Measurements from ENCODE around the gene MMEL1. TPM values are rescaled to one million over a fixed set of nuclear protein-coding genes. Genes with fewer than 3 reads are reported as not detected.

The MMEL1 gene
- total and polyA plus RNA-seq, 2 of the 13 experiments (the other 11 are each of a cell fraction or from before 2014, with no cell fraction given): 0.48 TPM; not detected in 1

DNA sequence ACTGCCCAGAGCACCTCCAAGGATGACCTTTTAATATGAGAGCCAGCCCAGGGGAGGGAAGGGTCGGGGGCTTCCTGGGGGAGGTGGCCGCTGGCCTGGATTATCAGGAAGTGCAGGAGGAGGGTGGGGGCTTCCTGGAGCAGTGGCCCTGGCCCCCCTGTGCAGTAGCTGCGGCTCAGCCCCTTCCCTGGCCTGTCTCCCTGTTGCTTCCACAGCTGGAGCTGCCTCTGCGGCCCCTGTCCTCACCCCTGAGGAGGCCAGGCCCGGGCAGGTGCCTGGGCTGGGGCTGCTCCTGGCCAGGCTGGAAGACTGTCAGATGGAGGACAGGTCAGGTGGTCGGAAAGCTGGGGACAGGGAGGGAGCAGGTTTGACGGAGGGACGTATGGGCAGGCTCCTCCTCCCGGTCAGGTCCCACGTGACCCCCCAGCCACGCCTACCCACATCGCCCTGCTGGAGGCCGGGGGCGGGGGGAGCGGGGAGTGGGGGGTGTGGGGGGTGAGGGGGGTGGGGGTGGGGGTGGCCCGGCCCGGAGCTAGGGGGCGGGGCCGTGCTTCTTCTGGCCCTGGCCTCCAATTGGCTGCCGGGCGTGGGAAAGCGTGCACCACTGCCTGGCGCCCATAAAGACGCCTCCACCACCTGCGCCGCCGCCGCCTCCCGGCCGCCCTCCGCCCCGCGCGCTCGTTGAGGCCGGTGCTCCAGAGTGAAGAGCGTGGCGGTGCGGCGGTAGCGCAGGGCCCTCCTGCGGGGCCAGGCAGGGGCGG is 86.9 kb downstream of the MMEL1 start (continued):
- TF ChIP-seq, protein P1, sequence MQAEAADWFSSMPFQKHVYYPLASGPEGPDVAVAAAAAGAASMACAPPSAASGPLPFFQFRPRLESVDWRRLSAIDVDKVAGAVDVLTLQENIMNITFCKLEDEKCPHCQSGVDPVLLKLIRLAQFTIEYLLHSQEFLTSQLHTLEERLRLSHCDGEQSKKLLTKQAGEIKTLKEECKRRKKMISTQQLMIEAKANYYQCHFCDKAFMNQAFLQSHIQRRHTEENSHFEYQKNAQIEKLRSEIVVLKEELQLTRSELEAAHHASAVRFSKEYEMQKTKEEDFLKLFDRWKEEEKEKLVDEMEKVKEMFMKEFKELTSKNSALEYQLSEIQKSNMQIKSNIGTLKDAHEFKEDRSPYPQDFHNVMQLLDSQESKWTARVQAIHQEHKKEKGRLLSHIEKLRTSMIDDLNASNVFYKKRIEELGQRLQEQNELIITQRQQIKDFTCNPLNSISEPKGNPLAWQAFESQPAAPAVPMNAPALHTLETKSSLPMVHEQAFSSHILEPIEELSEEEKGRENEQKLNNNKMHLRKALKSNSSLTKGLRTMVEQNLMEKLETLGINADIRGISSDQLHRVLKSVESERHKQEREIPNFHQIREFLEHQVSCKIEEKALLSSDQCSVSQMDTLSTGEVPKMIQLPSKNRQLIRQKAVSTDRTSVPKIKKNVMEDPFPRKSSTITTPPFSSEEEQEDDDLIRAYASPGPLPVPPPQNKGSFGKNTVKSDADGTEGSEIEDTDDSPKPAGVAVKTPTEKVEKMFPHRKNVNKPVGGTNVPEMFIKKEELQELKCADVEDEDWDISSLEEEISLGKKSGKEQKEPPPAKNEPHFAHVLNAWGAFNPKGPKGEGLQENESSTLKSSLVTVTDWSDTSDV (CRISPR knock-in tag; IDR thresholded peaks at IDR 0.05): 0 out of 2 replicates have a peak, but pooled peaks have one; percentile 27
- TF ChIP-seq PRPF4 (IDR thresholded peaks at IDR 0.05; ENCODE audit: low read depth, low read length, poor library complexity, severe bottlenecking): no peak
- TF ChIP-seq, protein P2, sequence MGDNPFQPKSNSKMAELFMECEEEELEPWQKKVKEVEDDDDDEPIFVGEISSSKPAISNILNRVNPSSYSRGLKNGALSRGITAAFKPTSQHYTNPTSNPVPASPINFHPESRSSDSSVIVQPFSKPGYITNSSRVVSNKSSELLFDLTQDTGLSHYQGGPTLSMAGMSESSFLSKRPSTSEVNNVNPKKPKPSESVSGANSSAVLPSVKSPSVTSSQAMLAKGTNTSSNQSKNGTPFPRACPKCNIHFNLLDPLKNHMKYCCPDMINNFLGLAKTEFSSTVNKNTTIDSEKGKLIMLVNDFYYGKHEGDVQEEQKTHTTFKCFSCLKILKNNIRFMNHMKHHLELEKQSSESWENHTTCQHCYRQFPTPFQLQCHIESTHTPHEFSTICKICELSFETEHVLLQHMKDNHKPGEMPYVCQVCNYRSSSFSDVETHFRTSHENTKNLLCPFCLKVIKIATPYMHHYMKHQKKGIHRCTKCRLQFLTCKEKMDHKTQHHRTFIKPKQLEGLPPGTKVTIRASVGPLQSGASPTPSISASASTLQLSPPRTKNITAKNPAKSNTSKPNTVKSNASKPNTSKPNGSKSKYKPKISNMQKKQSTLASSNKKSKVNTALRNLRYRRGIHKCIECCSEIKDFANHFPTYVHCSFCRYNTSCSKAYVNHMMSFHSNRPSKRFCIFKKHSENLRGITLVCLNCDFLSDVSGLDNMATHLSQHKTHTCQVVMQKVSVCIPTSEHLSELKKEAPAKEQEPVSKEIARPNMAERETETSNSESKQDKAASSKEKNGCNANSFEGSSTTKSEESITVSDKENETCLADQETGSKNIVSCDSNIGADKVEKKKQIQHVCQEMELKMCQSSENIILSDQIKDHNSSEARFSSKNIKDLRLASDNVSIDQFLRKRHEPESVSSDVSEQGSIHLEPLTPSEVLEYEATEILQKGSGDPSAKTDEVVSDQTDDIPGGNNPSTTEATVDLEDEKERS (CRISPR knock-in tag; IDR thresholded peaks at IDR 0.05): no peak
- no peak for TF ChIP-seq NR2F6 (IDR thresholded peaks at IDR 0.05)
- no peak for TF ChIP-seq NR2F6 (CRISPR knock-in tag; IDR thresholded peaks at IDR 0.05)
- TF ChIP-seq, protein P3, sequence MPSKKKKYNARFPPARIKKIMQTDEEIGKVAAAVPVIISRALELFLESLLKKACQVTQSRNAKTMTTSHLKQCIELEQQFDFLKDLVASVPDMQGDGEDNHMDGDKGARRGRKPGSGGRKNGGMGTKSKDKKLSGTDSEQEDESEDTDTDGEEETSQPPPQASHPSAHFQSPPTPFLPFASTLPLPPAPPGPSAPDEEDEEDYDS (CRISPR knock-in tag; IDR thresholded peaks at IDR 0.05): peak; percentile 95
- TF ChIP-seq XBP1 (CRISPR knock-in tag; IDR thresholded peaks at IDR 0.05): no peak
- TF ChIP-seq MXD4 (CRISPR knock-in tag; IDR thresholded peaks at IDR 0.05): 0 out of 2 replicates have a peak, but pooled peaks have one; percentile 27
- no peak for TF ChIP-seq RBM39 (IDR thresholded peaks at IDR 0.05; ENCODE audit: low read depth, low read length, poor library complexity, severe bottlenecking)
- no peak for TF ChIP-seq ZBTB7B (CRISPR knock-in tag; IDR thresholded peaks at IDR 0.05)
- TF ChIP-seq ISL2 (CRISPR knock-in tag; IDR thresholded peaks at IDR 0.05): 0 out of 2 replicates have a peak, but pooled peaks have one; percentile 34
- no peak for TF ChIP-seq ZFAT (CRISPR knock-in tag; conservative IDR thresholded peaks at IDR 0.05)
- peak; percentile 85; the same call in 1 of the 2 replicates for TF ChIP-seq HES4 (CRISPR knock-in tag; IDR thresholded peaks at IDR 0.05; ENCODE audit: borderline replicate concordance)
- peak; percentile 47; the same call in 1 of the 2 replicates for TF ChIP-seq SP4 (CRISPR knock-in tag; IDR thresholded peaks at IDR 0.05)
- no peak for TF ChIP-seq MZF1 (CRISPR knock-in tag; IDR thresholded peaks at IDR 0.05; ENCODE audit: borderline replicate concordance)
- TF ChIP-seq ARNT2 (CRISPR knock-in tag; IDR thresholded peaks at IDR 0.05; ENCODE audit: low read depth): peak; percentile 63
- TF ChIP-seq TBX3 (IDR thresholded peaks at IDR 0.05; ENCODE audit: borderline replicate concordance): no peak
- peak; percentile 61; the same call in 1 of the 2 replicates for TF ChIP-seq GATA4 (IDR thresholded peaks at IDR 0.05; ENCODE audit: borderline replicate concordance, low read depth)
- 0 out of 2 replicates have a peak, but pooled peaks have one; percentile 30 for TF ChIP-seq MIXL1 (CRISPR knock-in tag; IDR thresholded peaks at IDR 0.05)
- peak; percentile 53; the same call in 1 of the 2 replicates for TF ChIP-seq GABPB1 (CRISPR knock-in tag; IDR thresholded peaks at IDR 0.05)
- TF ChIP-seq, protein P4, sequence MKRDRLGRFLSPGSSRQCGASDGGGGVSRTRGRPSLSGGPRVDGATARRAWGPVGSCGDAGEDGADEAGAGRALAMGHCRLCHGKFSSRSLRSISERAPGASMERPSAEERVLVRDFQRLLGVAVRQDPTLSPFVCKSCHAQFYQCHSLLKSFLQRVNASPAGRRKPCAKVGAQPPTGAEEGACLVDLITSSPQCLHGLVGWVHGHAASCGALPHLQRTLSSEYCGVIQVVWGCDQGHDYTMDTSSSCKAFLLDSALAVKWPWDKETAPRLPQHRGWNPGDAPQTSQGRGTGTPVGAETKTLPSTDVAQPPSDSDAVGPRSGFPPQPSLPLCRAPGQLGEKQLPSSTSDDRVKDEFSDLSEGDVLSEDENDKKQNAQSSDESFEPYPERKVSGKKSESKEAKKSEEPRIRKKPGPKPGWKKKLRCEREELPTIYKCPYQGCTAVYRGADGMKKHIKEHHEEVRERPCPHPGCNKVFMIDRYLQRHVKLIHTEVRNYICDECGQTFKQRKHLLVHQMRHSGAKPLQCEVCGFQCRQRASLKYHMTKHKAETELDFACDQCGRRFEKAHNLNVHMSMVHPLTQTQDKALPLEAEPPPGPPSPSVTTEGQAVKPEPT (CRISPR knock-in tag; IDR thresholded peaks at IDR 0.05; ENCODE audit: low read depth): no peak
- no peak for TF ChIP-seq SMAD9 (CRISPR knock-in tag; IDR thresholded peaks at IDR 0.05)
- TF ChIP-seq SMAD1 (CRISPR knock-in tag; IDR thresholded peaks at IDR 0.05; ENCODE audit: borderline replicate concordance, low read depth): no peak

Measured in HepG2 (cell line).